GM12875 (cell line): ENCODE data around the gene SLC6A3.
A peak's percentile ranks its signal among the peaks of the same experiment; 100 is the strongest.

Source experiments
- H3K4me3 ChIP-seq: one replicate; pipeline ENCODE4 v1.5.1; 2011; ENCODE audit warnings: low read depth, low read length, control low read depth
- TF ChIP-seq, protein P1 (sequence below): IDR thresholded peaks from 2 replicates; pipeline ENCODE4 v1.5.1; 2011; ENCODE audit warnings: low read depth, mild to moderate bottlenecking, control low read depth, inconsistent platforms, low read length, moderate library complexity, borderline replicate concordance; ENCODE audit not compliant: insufficient read depth

SLC6A3 gene

DNA sequence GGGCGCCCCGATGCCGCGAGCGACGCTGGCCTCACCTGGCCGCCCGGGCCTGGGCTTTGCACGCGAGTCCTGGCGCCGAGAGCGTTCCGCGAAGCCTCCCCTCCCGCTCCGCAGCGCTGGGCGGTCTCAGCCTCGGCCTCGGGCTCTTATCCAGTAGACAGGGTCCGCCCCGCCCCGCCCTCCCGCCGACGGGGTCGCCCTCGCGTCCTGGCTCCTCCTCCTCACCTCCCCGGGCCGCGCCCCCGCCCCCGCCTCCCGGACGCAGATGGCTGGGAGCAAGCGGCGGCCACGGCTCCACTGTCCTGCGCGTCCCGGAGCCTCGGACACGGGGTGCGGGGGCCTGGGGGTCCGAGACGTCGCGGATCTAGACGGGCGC is at the start of gene SLC6A3:
TSS of gene SLC6A3 (minus strand) at position 128 of the 376 bp plus-strand sequence. CDS start 2,243 bp downstream, outside the sequence.
- TF ChIP-seq, protein P1, sequence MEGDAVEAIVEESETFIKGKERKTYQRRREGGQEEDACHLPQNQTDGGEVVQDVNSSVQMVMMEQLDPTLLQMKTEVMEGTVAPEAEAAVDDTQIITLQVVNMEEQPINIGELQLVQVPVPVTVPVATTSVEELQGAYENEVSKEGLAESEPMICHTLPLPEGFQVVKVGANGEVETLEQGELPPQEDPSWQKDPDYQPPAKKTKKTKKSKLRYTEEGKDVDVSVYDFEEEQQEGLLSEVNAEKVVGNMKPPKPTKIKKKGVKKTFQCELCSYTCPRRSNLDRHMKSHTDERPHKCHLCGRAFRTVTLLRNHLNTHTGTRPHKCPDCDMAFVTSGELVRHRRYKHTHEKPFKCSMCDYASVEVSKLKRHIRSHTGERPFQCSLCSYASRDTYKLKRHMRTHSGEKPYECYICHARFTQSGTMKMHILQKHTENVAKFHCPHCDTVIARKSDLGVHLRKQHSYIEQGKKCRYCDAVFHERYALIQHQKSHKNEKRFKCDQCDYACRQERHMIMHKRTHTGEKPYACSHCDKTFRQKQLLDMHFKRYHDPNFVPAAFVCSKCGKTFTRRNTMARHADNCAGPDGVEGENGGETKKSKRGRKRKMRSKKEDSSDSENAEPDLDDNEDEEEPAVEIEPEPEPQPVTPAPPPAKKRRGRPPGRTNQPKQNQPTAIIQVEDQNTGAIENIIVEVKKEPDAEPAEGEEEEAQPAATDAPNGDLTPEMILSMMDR, result no peak
- H3K4me3 ChIP-seq, result no peak within 1 kb of the TSS

DNA sequence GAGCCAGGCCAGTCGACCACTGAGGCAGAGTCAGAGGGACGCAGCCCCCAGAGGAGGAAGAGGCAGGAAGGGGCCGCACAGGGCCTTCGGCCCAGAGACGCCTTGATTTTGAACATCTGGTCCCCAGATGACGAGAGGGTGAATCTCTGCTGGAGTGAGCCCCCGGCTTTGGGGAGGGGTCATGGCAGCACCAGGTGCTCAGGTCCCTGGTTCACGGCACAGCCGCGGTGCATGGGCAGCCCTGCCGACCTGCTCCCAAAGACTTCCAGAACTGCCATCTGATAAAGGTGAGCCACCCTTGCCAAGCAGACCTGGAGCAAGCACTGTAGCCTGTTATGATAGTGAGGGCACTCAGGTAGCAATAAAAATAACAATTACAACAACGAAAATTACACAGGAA is 48.7 kb upstream of the SLC6A3 start:
- peak overlapping the region; percentile 84 for H3K4me3 ChIP-seq
- TF ChIP-seq, protein P1, result no peak

DNA sequence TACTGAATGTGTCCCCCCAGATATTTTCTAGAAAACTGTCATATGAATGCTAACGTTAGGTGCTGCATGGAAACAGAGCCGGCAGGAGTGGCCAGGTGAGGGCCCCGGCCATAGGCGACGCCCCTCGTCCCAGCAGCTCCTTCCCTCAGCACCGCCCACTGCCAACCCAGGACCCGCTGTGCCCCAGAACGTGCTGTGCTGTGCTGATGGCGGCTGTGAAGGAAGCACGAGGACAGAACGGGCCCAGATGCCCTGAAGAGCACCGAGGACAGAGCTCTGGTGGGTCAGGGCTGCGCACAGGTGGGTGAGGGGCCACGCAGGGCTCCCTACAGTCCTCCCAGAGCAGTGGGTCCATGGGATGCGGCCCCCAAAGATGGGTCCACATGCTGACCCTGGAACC is 48.2 kb upstream of the SLC6A3 start:
- peak overlapping the region; percentile 84 for H3K4me3 ChIP-seq
- TF ChIP-seq, protein P1, result no peak

DNA sequence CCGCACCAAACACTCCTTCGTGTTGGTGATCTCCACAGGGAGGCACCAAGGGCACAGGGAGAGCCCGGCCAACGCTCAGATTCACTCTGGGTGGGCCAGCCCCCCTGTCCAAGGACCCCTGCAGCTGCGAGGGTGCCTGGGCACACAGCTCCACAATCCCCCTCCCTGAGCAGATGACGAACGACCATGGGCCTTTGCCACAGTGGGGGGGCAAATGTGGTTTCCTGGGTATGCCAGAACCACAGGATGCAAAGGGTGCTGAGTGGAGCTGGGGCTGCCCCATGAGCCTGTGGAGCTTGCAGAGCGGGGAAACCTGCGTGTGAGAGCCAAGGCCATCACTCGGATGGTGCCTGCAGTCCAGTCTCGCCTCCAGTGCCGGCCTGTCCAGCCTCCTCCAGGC is 47.5 kb upstream of the SLC6A3 start:
- TF ChIP-seq, protein P1, result no peak
- peak overlapping the region; percentile 84 for H3K4me3 ChIP-seq

DNA sequence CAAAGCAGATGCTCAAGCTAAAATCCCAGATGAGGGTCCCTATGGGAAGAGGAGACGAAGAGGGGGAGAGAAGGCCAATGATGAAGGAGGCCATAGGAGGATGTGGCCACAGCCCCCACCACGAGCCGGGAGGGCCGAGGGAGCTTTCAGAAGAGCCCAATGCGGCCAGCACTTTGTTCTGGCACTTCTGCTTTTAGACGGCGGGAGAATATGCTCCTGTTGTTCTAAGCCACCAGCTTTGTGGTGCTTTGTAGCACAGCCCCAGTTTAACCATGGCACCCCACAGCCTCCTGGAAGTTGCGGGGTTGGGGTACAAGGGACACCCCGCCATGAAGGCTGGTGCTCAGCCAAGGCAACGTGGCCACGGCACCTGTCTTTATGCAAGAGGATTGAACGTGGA is 45.1 kb upstream of the SLC6A3 start:
- H3K4me3 ChIP-seq, result peak overlapping the region; percentile 53
- TF ChIP-seq, protein P1, result no peak

DNA sequence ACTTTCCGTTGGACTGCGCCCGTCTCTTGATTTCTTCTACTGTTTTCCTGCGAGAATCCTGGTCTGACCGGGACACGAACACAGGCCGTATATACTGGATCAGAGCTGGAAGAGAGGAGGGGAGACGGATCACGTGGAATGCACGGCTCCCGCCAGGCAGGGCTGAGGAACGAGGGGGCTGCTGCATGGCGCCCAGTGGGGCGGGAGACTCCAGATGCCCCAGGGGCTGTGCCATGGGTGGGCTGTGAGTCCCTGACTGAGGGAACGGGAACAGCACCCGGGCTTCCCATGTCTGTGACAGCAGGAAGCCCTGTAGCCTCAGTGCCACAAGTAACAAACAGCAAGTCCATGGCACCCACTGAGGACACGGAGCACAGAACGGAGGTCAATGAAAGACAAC is 44.5 kb upstream of the SLC6A3 start:
- H3K4me3 ChIP-seq, result peak overlapping the region; percentile 53
- TF ChIP-seq, protein P1, result no peak

DNA sequence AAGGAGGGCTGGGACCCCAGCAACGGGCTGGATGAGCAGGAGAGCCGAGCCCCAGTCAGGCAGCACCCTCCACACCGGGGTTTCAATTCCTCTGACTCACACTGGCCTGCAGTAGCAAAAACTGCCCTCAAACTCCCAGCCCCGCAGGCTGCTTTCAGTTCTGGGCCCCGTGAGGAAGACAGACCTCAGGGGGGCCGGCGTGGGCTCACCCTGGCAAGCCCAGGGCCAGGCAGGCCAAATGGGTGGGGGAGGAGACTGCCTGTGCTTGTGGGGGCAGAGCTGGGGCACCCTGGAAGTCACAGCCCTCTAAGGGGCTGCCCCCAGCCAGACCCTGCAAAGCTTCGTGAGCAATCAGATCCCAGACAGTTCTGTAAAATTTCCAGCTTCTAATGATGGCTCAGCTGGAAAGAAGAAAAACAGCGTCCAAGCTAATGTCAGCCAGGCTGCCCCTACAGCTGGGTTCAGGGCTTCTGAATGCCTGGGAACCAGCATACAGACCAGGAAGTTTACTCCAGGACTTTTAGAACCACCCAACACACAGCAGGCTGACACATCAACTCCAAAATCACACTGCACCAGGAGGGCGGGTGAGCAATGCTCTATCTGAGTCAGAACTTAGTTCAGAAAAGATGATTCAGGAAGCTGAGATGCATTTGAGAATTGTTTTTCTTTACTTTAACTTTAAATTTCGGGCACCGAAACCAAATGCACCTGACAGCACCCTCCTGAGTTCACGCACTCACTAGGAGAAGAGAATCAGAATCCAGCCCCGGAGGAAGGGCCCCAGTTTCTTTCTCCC is 43.8 kb upstream of the SLC6A3 start:
- peak overlapping the region; percentile 53 for H3K4me3 ChIP-seq

More for the DNA sequence above, 43.8 kb upstream of the SLC6A3 start:
- TF ChIP-seq, protein P1, result no peak
